NT2/D1 (cell line): Measurements from ENCODE around the gene GGT7.

Experiments
- SUZ12 ChIP-seq: IDR thresholded peaks from 2 replicates; pipeline ENCODE4 v1.6.1; 2011; ENCODE audit not compliant: insufficient read length, insufficient read depth; ENCODE audit errors: extremely low read depth
- YY1 ChIP-seq: IDR thresholded peaks from 2 replicates; pipeline ENCODE4 v1.6.1; 2011; ENCODE audit not compliant: insufficient read length, insufficient read depth
- ZNF274 ChIP-seq: IDR thresholded peaks from 2 replicates; pipeline ENCODE4 v1.6.1; 2011; ENCODE audit warnings: mild to moderate bottlenecking, low read depth, low read length

GRCh38 chr20:34863421-34863965 is 9.2 kb downstream of the GGT7 start:
- no peak for TF ChIP-seq SUZ12
- TF ChIP-seq YY1, result no peak
- no peak for TF ChIP-seq ZNF274
